Activated B cell treated with CpG ODN at 0.5 μM for 24 hours (primary cell): ENCODE data around the gene SH3BP5L. TPM values are rescaled to one million over a fixed set of nuclear protein-coding genes. Genes with fewer than 3 reads are reported as not detected.

Experiments used
- ATAC-seq: fragments of 200-7000 bp; cut with Tn5 transposase; one replicate; pipeline ENCODE4 v1.10.0; 2021; ENCODE audit warnings: low read depth, mild to moderate bottlenecking, moderate library complexity
- CTCF ChIA-PET: fragments of 350-600 bp; sonication (Branson Sonifier 250); formaldehyde crosslinking; loops from one replicate; lab custom pipeline; 2021; ENCODE audit warnings: antibody characterized with exemption; lab: Charles Lee
- POLR2A ChIA-PET: fragments of 350-600 bp; sonication (Branson Sonifier 250); formaldehyde crosslinking; loops from one replicate; lab custom pipeline; 2021; ENCODE audit warnings: antibody characterized with exemption; lab: Charles Lee
- DNase-seq: peaks from one replicate; pipeline ENCODE4 v3.0.0; 2022
- H3K27ac Mint-ChIP-seq: one replicate; pipeline ENCODE4 v1.8.0; 2020; ENCODE audit warnings: mixed read lengths
- H3K27me3 Mint-ChIP-seq: one replicate; pipeline ENCODE4 v1.8.0; 2021; ENCODE audit warnings: mixed read lengths
- H3K36me3 Mint-ChIP-seq: one replicate; pipeline ENCODE4 v1.8.0; 2021; ENCODE audit warnings: low read depth, mixed read lengths
- H3K4me1 Mint-ChIP-seq: one replicate; pipeline ENCODE4 v1.8.0; 2021; ENCODE audit warnings: mixed read lengths
- H3K4me3 Mint-ChIP-seq: one replicate; pipeline ENCODE4 v1.8.0; 2020; ENCODE audit warnings: mild to moderate bottlenecking, mixed read lengths
- H3K9me3 Mint-ChIP-seq: one replicate; pipeline ENCODE4 v1.8.0; 2020; ENCODE audit warnings: mixed read lengths
- CTCF ChIP-seq: fragments of 200-600 bp; IDR thresholded peaks from one replicate; pipeline ENCODE4 v1.8.0; 2022; ENCODE audit warnings: antibody characterized with exemption, mild to moderate bottlenecking
- intact Hi-C: fragments of 100-400 bp; cut with micrococcal nuclease; formaldehyde crosslinking; loops from one replicate; pipeline ENCODE4 v1.15.1; 2024
- total RNA-seq: library from RNA; stranded (reverse); gene quantifications from 2 replicates; pipeline ENCODE4 v1.2.3, GENCODE V29; 2022

SH3BP5L gene
- total RNA-seq, 1 donor from 2014 or later: 27.3 TPM

DNA sequence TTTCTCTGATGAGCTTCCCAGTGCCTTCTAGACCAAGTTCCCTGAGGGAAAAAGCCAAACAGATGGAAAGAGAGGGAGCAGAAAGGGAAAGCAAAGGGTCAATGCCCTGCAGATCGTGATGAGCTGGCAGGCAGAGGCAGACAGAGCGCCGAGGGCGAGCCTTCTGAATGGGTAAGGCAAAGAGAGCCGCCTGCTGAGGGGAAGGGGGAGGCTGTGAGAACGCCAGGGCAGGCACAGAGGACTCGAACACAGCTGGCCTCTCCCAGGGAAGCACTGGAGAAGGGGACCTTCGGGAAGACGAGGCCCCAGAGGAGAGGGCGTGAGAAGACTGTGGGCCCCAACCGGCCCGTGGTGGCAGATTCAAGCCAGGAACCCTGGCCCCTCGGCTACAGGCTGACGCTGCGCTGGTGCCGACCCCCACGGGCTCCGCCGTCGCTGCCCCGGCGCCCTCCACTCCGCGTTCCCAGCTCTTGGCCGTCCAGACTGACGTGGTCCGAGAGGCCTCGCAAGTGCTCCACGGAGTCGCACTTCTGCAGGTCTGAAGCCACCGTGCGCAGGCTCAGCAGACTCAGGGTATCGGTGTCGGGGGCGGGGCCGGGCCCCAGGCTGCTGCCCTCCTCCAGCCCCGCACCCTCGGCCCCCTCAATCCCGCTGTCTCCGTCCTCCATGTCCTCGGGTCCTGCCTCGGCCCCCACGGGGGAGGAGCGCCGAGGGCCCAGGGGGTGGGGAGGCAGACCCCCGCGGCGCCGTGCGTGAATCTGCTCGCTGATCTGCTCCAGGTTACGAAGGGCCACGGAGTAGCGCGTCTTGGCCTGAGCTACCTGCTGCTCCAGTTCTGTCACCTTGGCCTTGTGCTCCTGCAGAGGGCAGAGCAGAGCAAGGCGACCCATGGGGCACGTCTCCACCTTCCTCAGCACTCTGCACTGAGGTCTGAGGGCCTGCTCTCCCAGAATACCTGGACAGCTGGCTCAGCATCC is 13.9 kb downstream of the SH3BP5L start:
- H3K36me3 Mint-ChIP-seq: peaks cover 60% of the 10 kb centered on the region
- peaks cover 24% of the 10 kb centered on the region for H3K4me1 Mint-ChIP-seq
- ATAC-seq (no peak), DNase-seq (no peak)
- ChIA-PET POLR2A (interaction anchor here (1.3 kb wide), 1 partner anchor 26 kb away, joined by 3 read pairs; the partner anchor contains the start of gene ZNF672), CTCF (interaction anchor here (1.5 kb wide), 1 partner anchor 125 kb away, joined by 3 read pairs; no protein-coding TSS in a partner anchor)
- no peak overlapping the region for H3K4me3 Mint-ChIP-seq
- no peak overlapping the region for H3K27ac Mint-ChIP-seq
- no peaks in the 10 kb centered on the region for H3K9me3 Mint-ChIP-seq
- TF ChIP-seq CTCF: no peak
- intact Hi-C loops: no loop called here
- H3K27me3 Mint-ChIP-seq: no peaks in the 10 kb centered on the region

- DNase-seq (no peak), ATAC-seq (no peak)
- CTCF ChIA-PET: no interaction called here
- no peak for TF ChIP-seq CTCF
- Mint-ChIP-seq H3K27ac (no peak overlapping the region), H3K9me3 (no peaks in the 10 kb centered on the region), H3K4me1 (peaks cover 29% of the 10 kb centered on the region), H3K27me3 (no peaks in the 10 kb centered on the region), H3K4me3 (no peak overlapping the region), H3K36me3 (peaks cover 51% of the 10 kb centered on the region)
- POLR2A ChIA-PET: interaction anchor here (1.3 kb wide), 1 partner anchor 27 kb away, joined by 3 read pairs; the partner anchor contains the start of gene ZNF672
- intact Hi-C loops: no loop called here
Observed at GRCh38 chr1:248810727-248811513, 14.8 kb downstream of the SH3BP5L start.

DNA sequence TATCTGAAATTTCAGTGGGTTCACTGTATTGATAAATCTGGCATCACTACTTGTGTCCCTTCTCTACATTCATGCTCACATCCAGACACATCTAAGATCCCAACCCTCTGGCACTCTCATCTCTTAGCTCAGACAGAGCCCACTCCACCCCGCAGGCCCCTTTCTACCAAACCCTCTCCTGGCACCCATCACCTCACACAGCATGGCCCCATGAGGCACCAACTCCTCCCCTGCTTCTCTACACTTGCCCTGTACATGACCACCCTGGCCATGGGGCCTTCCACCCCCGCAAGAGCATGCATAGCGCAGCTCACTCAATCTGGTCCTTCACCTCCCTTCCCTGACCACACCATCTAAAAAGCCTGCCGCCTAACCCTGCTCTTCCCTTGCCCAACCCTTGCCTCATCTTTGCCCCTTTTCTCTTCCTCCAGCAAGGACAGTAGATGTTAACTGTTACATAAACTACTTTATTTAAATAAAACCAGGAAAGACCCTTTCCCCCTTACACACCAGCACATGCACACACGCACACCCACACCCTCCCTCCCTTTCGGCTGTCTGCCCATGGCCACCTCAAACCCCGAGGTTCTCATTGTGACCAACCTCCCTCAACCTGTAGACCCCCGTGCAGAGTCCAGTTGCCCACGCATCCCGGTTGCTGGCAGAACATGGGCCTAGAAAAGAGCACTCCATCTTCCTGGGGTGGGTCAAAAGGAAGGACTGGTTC is 15.6 kb downstream of the SH3BP5L start:
- Mint-ChIP-seq H3K4me3 (no peak overlapping the region), H3K9me3 (no peaks in the 10 kb centered on the region), H3K36me3 (peaks cover 45% of the 10 kb centered on the region), H3K4me1 (peaks cover 37% of the 10 kb centered on the region), H3K27me3 (no peaks in the 10 kb centered on the region), H3K27ac (no peak overlapping the region)
- POLR2A ChIA-PET: no interaction called here
- DNase-seq: no peak
- CTCF ChIA-PET: interaction anchor here (7.2 kb wide), 1 partner anchor 190 kb away, joined by 218 read pairs; no protein-coding TSS in a partner anchor
- no peak for ATAC-seq
- TF ChIP-seq CTCF: no peak
- intact Hi-C loops: loop anchor here (5.0 kb wide), 1 partner anchor 1128 kb away; no protein-coding TSS in a partner anchor

- Mint-ChIP-seq H3K4me1 (peaks cover 49% of the 10 kb centered on the region), H3K27ac (peak overlapping the region; percentile 37), H3K36me3 (peaks cover 33% of the 10 kb centered on the region), H3K27me3 (no peaks in the 10 kb centered on the region), H3K9me3 (peaks cover under 1% of the 10 kb centered on the region), H3K4me3 (no peak overlapping the region)
- no peak for DNase-seq
- ATAC-seq: no peak
- intact Hi-C loops: loop anchor here (5.0 kb wide), 1 partner anchor 1127 kb away; no protein-coding TSS in a partner anchor
- POLR2A ChIA-PET: interaction anchor here (1.3 kb wide), 1 partner anchor 186 kb away, joined by 3 read pairs; no protein-coding TSS in a partner anchor
- TF ChIP-seq CTCF: no peak
- CTCF ChIA-PET: interaction anchor here (1.8 to 7.2 kb wide), 2 partner anchors 105 to 189 kb away, joined by 8 to 218 read pairs; no protein-coding TSS in a partner anchor
Observed at GRCh38 chr1:248808876-248809275, 16.8 kb downstream of the SH3BP5L start.
